Heart right ventricle (tissue), 16 donors: ENCODE data around the gene MYO18B. TPM values are rescaled to one million over a fixed set of nuclear protein-coding genes. Genes with fewer than 3 reads are reported as not detected.

ENCODE experiments used
- ATAC-seq, 8 donors: fragments of 200-7000 bp; cut with Tn5 transposase; one replicate each; pipeline ENCODE4 v1.9.1; 2020; ENCODE audit warnings: mild to moderate bottlenecking in 8 of 8, moderate library complexity in 8 of 8, moderate number of reproducible peaks in 1 of 8
- DNase-seq, 2 donors: peaks; one replicate each; pipeline ENCODE4 v3.0.0-alpha.2; 2020
- H3K27ac ChIP-seq, 10 donors: fragments of 200-600 bp; sonication (generic) in 2 of 10; one replicate each; pipeline versions ENCODE4 v1.5.0 to v1.8.0; 2020 to 2022; ENCODE audit warnings: mild to moderate bottlenecking in 3 of 10
- H3K27me3 ChIP-seq, 7 donors: fragments of 200-600 bp; one replicate each; pipeline ENCODE4 v1.8.0; 2021 to 2022; ENCODE audit warnings: mild to moderate bottlenecking in 2 of 7
- H3K36me3 ChIP-seq, 9 donors: fragments of 200-600 bp; sonication (generic) in 1 of 9; one replicate each; pipeline versions ENCODE4 v1.5.0 to v1.8.0; 2020 to 2022; ENCODE audit warnings: mild to moderate bottlenecking in 2 of 9
- H3K4me1 ChIP-seq, 9 donors: fragments of 200-600 bp; sonication (generic) in 1 of 9; one replicate each; pipeline versions ENCODE4 v1.5.0 to v1.8.0; 2020 to 2022; ENCODE audit warnings: mild to moderate bottlenecking in 4 of 9
- H3K4me3 ChIP-seq, 10 donors: fragments of 200-600 bp; sonication (generic) in 2 of 10; one replicate each; pipeline versions ENCODE4 v1.5.0 to v1.8.0; 2020 to 2022; ENCODE audit warnings: mild to moderate bottlenecking in 7 of 10, moderate library complexity in 2 of 10
- H3K9me3 ChIP-seq, 11 donors: fragments of 200-600 bp in 10 of 11; sonication (generic) in 2 of 11; one replicate each; pipeline versions ENCODE4 v1.5.0 to v1.8.0; 2013 to 2022; ENCODE audit warnings: mild to moderate bottlenecking in 2 of 11, control low read depth in 1 of 11, moderate library complexity in 1 of 11
- CTCF ChIP-seq, 9 donors: fragments of 200-600 bp; sonication (generic) in 2 of 9; IDR thresholded peaks; one replicate each; pipeline versions ENCODE4 v1.5.0 to v1.8.0; 2021 to 2022; ENCODE audit warnings: antibody characterized with exemption in 9 of 9, mild to moderate bottlenecking in 5 of 9, moderate library complexity in 1 of 9
- WGBS, 2 donors: extraction: QIAGEN DNeasy Blood & Tissue Kit; methylation state at CpG; one replicate each; pipeline ENCODE4 v1.1.7; 2013; ENCODE audit warnings: inconsistent platforms in 1 of 2; 5-methylcytosine and 5-hydroxymethylcytosine counted together
- intact Hi-C, 10 donors: fragments of 100-400 bp; cut with DNase I; formaldehyde crosslinking; loops; one replicate each; pipeline versions ENCODE4 v1.11.1 to v1.14.2; 2022
- polyA plus RNA-seq, 2 donors: library from polyadenylated mRNA; stranded (reverse); fragments of 200-250 nt; gene quantifications; one replicate each; pipeline ENCODE4 v1.2.3, GENCODE V29; 2013
- total RNA-seq, 10 donors: library from RNA; stranded (reverse); fragmentation: NEBNext Ultra II Directional in 3 of 10; extraction: Animal tissue kit (Norgen Biotek cat#: 25700) in 3 of 10; gene quantifications; one replicate each; pipeline versions ENCODE4 v1.2.1 to v1.2.4, GENCODE V29; 2021 to 2023
- donor health status: Arrhythmogenic right ventricular cardiomyopathy.
- donor health status: ischemic (EF 13 %, LVEDD 7.1; RV severe dilation, severe dysfunction).
- donor health status: healthy with polysubstance abuse.
- donor health status: DM: no; HTN: yes; CAD: no.
- donor health status: DM: no; HTN: no; CAD: no.
- donor health status: ischemic (EF 25% LVEDD 6.9; RV normal size, moderate dysfunction).
- donor health status: ischemic (EF 25% LVEDD 5.7; RV mildly dilated, moderate dysfunction).
- donor health status: healthy.
- donor health status: DM: yes; HTN: yes; CAD: no.
- donor health status: Ischemic cardiomyopathy.
- donor health status: ischemic (EF 35%, LVEDD 5.7; RV mildly dilated, moderate dysfunction).
- donor health status: nonischemic (EF 11% LVEDD 7.7; RV severe dilation, severe dysfunction).
- donor health status: DM: yes; HTN: yes; CAD: no.
- donor health status: PGD.
- donor health status: ischemic (EF 29% LVEDD 5.4; RV normal size, mild dysfunction).
- donor health status: nonischemic (EF 23%, LVEDD 6.1; RV moderate dilation, normal function).

Gene MYO18B
- total and polyA plus RNA-seq, 12 donors, result 111 to 407 (median 210) TPM

GRCh38 chr22:25844601-25845000, 102.6 kb downstream of the MYO18B start:
- Histone ChIP-seq H3K4me1 (peaks cover 0 to 26% (median 3%) of the 10 kb centered on the region in 9 donors), H3K27me3 (no peaks in the 10 kb centered on the region), H3K4me3 (no peak overlapping the region), H3K27ac (no peak overlapping the region), H3K36me3 (peaks cover 0 to 65% (median 0%) of the 10 kb centered on the region in 9 donors), H3K9me3 (no peaks in the 10 kb centered on the region)
- DNase-seq (no peak), ATAC-seq (no peak)
- intact Hi-C loops, result no loop called here
- no peak for TF ChIP-seq CTCF (IDR thresholded peaks at IDR 0.05)
- 78 to 80% methylated on average over 8 of the region's 8 CpGs for WGBS, 2 donors

DNA sequence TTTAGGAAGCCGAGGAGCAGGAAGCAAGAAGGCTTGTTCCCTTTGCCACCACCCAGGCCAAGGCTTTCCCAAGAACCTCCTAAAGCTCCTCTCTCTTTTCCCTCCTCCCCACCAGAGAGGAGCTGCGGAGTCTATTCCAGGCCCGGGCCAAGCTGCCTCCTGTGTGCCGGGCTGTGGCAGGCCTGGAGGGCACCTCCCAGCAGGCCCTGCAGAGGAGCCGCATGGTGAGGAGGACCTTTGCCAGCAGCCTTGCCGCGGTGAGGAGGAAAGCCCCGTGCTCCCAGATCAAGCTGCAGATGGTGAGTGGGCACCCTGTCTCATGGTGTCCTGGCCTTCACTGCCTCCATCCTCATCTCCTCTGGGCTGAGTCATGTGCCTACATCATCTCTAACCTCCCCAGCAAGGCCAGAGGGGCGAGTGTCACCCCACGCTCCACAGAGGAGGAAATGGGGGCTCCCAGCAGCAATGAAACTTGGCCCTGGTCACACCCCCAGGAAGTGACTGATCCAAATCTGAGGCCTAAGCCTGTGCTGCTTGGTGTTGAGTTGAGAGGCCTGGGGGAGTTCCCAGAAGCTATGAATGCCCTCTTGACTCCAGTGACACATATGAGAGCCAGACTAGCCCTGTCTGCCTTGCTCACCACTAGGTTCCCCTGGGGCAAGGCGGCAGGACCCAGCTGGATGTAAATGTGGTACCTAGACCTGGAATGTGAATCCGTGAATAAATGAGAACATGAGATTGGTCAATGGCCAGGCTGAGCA, 104.2 kb downstream of the MYO18B start:
- Histone ChIP-seq H3K36me3 (peaks cover 0 to 76% (median 0%) of the 10 kb centered on the region in 9 donors), H3K9me3 (no peaks in the 10 kb centered on the region), H3K27ac (no peak overlapping the region), H3K4me1 (peaks cover 0 to 25% (median 6%) of the 10 kb centered on the region in 9 donors), H3K27me3 (peaks cover 0 to 3% (median 0%) of the 10 kb centered on the region in 7 donors), H3K4me3 (no peak overlapping the region)
- intact Hi-C loops, result no loop called here
- 63 to 64% methylated on average over 12 of the region's 12 CpGs for WGBS, 2 donors
- ATAC-seq, result peak in 3 of 8 donors; percentile 7 to 28 (median 22)
- DNase-seq, result no peak
- no peak for TF ChIP-seq CTCF (IDR thresholded peaks at IDR 0.05)

DNA sequence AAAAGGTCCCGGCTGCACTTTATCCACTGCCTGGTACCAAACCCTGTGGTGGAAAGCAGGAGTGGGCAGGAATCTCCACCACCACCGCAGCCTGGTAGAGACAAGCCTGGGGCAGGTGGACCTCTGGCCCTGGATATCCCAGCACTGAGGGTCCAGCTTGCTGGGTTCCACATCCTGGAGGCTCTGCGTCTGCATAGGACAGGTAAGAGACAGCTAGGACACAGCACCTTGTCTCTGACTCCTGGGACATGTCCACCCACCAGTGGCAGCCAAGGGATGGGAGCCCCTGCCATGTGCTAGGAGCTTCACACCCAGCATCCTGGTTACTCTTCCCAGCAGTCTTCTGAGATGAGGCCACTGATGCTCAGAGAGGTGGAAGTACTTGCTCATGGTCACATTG, 105.5 kb downstream of the MYO18B start:
- Histone ChIP-seq H3K27me3 (peaks cover 0 to 3% (median 0%) of the 10 kb centered on the region in 7 donors), H3K9me3 (no peaks in the 10 kb centered on the region), H3K36me3 (peaks cover 0 to 75% (median 0%) of the 10 kb centered on the region in 9 donors), H3K27ac (no peak overlapping the region), H3K4me3 (no peak overlapping the region), H3K4me1 (peaks cover 0 to 25% (median 6%) of the 10 kb centered on the region in 9 donors)
- TF ChIP-seq CTCF (IDR thresholded peaks at IDR 0.05), result no peak
- DNase-seq, result no peak
- no peak for ATAC-seq
- intact Hi-C loops, result no loop called here
- 92% methylated on average over 3 of the region's 3 CpGs for WGBS, 2 donors

- peaks cover 0 to 82% (median 0%) of the 10 kb centered on the region in 9 donors for H3K36me3 ChIP-seq
- H3K9me3 ChIP-seq, result no peaks in the 10 kb centered on the region
- intact Hi-C loops, result no loop called here
- H3K27me3 ChIP-seq, result peaks cover 0 to 3% (median 0%) of the 10 kb centered on the region in 7 donors
- peak overlapping the region in 2 of 10 donors; percentile 19 to 21 for H3K27ac ChIP-seq
- WGBS, 2 donors, result 61 to 65% methylated on average over 10 of the region's 10 CpGs
- ATAC-seq (peak in 1 of 8 donors; percentile 6), DNase-seq (no peak)
- no peak for TF ChIP-seq CTCF (IDR thresholded peaks at IDR 0.05)
- no peak overlapping the region for H3K4me3 ChIP-seq
- peaks cover 0 to 25% (median 6%) of the 10 kb centered on the region in 9 donors for H3K4me1 ChIP-seq
Observed at GRCh38 chr22:25848954-25849353, 107.0 kb downstream of the MYO18B start.
